Stimulated activated CD8-positive, alpha-beta memory T cell treated with anti-CD3 and anti-CD28 coated beads, Interleukin-15, amount 100 ng/mL, for 48 hours (primary cell): ENCODE data around the gene ELOVL3.

Experiments used
- DNase-seq, 2 donors: peaks; one replicate each; pipeline ENCODE4 v3.0.0-alpha.2; 2020; ENCODE audit warnings: low read depth in 2 of 2

ELOVL3 gene

GRCh38 chr10:102254426-102254825 lies 28.3 kb downstream of the ELOVL3 start:
- no peak for DNase-seq

DNA sequence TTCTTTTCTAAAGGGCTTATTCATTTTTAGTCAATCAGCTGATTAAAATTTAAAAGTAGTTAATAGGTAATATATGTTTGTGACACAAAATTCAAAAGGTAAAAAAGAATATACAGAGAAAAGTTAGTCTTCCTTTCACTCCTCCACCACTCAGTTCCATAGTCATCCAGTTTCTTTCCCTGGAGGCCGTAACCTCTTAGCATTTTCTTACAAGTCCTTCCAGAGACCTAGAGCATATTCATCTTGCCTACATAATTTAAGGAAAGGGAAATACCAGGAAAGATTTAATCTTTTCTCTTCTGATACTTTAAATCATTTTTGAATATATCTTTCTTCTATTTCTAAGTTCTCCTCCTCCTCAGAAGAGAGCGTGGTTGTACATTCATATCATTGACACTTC lies 29.3 kb downstream of the ELOVL3 start:
- DNase-seq, result no peak

DNA sequence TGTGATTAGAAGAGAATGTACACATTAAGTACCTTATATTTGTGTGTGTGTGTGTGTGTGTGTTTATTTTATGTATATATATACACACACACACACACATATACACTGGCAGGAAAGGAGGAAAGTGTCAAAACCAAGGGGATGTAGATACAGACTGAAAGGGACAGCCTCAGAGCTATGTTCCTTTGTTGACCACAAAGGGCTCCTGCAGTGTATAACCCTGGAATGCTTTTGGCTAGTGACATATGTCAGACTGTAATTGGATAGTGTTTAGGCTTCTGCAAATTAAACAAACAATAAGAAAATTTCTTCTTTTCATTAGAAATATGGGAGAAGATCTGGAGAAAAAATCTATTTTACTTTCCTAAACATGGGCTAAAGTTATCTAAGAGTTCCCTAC lies 35.1 kb downstream of the ELOVL3 start:
- no peak for DNase-seq

DNA sequence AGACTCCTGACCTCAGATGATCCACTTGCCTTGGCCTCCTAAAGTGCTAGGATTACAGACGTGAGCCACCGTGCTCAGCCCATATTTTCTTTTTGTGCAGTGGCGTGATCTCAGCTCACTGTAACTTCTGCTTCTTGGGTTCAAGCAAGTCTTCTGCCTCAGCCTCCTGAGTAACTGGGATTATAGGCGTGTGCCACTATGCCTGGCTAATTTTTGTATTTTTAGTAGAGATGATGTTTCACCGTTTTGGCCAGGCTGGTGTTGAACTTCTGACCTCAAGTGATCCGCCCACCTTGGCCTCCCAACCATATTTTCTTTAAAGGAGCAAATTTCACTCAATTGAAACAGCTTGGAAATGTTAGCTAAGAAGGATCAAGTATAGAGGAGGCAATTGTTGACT lies 35.7 kb downstream of the ELOVL3 start:
- DNase-seq, result no peak

GRCh38 chr10:102262744-102263370 lies 36.8 kb downstream of the ELOVL3 start:
- DNase-seq, result no peak

DNA sequence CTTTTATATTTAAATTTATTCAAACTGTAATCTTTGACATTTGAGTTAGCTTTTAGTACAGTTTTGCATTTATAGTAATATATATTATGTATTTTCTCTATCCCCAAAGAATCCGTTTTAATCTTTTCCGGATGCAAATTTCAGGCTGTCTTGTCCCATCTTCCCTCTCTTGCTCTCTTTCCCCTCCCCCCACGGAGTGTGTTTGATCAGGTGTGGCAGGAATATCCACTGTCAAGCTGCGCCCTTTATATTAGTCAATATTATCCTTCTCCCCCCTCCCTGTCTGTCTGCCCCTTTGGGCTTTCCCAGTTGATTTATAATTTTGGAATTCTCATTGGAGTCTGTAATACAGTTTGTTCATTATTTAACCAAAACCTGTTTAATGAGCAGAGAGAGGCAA lies 38.3 kb downstream of the ELOVL3 start:
- DNase-seq, result no peak

DNA sequence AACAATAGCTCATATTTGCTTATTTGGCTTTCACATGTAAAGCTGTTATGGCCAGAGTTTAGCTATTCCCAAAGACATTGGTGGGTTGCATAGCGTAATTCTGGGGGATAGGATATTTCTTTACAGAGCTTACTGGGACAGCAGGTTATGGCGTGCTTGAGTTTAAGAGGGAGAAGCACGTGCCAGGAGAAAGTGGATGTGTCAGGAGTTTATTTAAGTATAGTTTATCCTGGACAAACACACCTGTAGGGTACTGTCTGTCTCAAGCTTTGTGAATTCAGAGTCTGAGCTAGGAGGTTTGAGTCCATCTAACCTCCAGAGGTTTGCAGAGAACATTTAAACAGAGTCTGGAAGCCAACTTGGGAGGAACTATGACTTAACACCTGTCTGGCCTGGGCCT lies 40.6 kb downstream of the ELOVL3 start:
- DNase-seq, result no peak

DNA sequence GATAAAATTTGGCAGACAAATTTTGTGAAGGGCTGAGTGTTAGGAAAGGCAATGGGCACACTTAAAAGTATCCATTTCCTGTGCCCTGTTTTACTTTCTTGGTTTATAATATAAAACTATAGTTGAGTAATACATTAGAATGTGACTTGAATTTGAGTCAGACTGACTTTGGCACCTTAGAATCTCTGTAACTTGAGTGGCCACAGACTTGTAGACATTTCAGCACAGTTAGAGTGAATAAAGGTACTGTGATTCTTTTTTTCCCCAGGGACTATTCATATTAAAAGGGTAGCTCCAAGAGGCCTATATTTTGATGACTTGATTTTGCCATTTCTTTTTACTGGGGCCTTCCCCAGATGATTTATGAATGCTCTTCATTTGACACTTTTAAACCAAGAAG lies 41.6 kb downstream of the ELOVL3 start:
- DNase-seq, result no peak

GRCh38 chr10:102268375-102268888 lies 42.3 kb downstream of the ELOVL3 start:
- DNase-seq, result no peak

GRCh38 chr10:102269017-102269416 lies 42.9 kb downstream of the ELOVL3 start:
- DNase-seq, result no peak

- DNase-seq, result no peak
These were observed 48.0 kb downstream of the ELOVL3 start for GRCh38 chr10:102274062-102274461.

DNA sequence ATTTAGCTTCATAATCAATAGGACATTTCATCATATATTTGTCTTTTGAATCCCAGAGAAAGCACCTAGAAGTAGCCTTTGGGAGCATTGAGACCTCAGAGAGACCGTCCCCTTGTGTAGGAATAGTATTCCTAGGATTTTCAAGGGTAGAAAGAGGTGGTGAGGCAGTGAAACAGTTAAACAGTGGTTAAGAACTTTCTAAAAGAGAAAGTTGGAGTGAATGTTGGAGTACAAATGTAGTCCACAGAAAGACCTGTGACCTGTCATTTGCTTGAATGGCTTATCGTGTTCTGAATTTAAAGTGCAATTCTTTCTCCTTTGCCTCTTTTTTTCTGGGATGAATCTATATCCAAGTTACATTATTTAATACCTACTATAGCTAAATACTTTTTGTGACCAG lies 49.2 kb downstream of the ELOVL3 start:
- no peak for DNase-seq

DNA sequence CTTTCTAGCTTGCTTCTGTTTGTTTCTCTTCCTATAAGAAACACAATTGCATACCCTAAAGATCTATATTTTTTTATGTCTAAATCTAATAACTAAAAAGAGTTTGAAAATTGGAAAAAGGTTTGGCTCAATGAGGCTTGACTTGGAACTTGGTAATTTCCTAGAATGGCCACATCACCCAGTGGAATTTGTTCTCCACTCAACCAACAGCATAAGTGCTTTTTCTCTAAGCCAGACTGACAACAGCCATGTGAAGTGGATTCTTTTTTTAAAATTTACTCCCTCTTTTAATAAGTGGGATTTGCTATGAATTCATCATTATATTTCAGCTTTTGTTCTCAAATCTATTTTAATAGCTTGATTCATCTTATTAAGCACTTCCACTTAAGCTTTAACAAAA lies 53.0 kb downstream of the ELOVL3 start:
- no peak for DNase-seq
